GM18858 (cell line): ENCODE measurements around the gene PARP8.

ENCODE experiments used
- ATAC-seq: cut with Tn5 transposase; IDR thresholded peaks from one replicate; pipeline ENCODE4 v1.9.1; 2021; ENCODE audit not compliant: unreplicated experiment

Gene PARP8

DNA sequence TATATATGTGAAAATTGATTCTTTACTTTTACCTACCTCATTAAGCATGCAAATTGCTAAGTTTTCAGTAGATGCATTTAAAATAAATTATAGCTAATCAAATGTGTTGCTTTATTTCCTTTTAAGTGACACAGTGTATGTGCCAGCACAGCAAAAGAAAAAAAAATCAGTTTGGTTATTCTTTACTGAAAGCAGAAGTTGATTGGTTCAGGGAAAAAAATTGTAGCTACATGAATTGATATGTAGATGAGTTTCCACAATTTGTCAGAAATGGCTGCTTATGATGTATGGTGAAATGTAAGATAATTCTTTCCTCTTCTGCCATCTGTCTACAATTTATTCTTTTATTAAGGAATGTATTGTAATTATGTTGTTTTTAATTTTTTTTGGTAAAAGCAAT is 57.8 kb downstream of the PARP8 start:
- no peak for ATAC-seq

DNA sequence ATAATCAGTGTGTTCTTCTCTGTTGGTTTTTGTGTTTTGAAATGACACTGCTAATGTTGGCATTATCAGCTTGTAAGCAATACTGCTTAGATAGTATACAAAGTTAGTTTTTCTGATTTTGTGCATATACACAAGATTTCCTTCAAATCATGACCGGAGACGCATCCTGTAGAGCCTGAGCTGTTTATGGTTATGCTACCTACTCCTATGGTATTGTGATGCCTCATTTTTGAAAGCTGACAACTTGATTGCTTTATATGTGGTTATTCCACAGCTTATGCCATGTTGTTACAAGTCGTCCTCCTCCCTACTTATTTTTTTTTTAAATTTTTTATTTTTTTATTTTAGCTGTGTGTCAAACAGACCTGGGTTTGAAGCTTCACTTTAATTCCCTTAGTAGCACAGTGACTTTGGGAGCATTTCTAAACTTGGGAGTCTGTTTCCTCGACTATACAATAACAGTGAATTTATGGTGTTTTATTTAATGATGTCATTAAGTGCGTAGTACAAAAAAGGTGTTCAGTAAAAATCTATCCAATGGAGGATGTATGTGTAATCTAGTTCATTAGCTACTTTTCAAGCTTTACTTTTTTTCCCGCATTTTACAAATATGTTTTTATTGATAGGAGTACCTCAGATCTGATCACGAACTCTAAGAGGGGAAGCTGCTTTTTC is 59.5 kb downstream of the PARP8 start:
- no peak for ATAC-seq

DNA sequence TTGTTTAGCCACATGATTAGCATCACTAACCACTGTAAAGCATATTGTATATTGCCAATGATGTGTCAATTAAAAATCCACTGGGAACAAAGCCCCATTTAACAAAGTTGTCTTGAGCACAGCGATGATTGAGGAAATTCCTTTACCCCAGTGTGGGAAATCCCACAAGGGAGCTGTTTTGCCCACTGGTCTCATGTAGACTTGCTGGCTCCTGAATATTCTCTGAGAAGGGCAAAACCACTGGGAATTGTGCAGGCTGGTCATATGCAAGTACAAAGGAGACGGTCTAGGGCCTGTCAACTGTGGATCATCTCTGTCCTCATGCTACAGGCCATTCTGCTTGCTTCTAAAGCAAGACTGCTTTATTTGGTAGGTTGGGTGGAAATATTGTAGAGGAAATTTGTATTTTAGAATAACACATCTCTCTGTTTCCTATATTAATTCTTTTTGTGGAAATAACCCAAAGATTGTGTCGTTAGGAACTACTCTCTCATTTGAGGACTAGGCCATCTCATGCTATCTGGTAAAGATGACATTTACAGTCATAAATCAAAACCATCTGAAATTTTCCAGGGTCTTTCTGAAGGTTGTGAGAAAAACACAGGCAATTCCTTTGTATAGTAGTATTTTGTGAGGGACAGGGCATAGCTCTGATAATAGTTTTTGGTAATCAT is 60.2 kb downstream of the PARP8 start:
- no peak for ATAC-seq

DNA sequence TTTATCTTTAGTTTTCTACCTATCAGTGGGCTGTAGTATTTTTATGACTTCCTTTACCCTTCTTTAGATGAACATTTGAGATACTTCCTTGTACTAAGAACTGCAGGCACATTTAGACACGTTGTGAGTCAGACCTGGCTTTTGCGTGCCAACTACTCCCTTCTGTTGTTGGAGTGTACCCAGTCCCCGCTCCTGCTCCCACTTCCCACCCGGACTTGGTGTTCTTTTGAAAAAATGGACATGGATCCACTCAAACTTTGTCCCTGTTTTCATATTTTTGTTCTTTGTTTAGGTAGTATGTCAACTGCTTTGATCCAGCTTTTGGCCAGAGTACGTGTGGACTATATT is 60.7 kb downstream of the PARP8 start:
- ATAC-seq, result no peak

DNA sequence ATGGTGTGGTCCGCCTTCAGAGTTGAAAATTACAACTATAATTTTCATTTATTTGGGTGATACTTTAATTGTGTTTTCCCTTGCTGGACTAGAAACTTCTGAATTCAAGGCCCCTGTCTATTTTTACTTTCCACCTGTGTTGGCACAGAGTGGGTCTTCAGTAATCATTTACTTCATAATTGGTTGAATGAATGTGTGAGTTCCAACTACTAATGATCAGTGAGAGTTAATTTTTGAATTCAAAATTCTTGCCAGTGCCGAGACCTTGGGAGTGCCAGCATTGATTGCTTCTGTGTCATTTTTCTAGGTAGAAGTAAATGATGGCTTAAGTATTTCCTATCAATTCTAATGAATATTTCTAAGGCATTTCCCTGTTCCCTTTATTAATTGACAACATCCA is 61.4 kb downstream of the PARP8 start:
- ATAC-seq, result no peak

DNA sequence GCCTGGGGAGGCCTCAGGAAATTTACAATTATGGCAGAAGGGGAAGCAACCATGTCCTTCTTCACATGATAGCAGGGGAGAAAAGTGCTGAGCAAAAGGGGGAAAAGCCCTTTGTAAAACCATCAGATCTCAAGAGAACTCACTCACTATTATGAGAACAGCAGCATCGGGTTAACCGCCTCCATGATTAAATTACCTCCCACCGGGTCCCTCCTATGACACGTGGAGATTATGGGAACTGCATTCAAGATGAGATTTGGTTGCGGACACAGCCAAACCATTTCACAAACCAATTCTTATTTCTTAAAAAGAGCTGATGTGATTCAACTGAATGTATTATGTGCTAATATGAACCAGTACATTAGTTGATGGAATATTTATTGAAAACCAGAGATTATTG is 63.9 kb downstream of the PARP8 start:
- no peak for ATAC-seq

DNA sequence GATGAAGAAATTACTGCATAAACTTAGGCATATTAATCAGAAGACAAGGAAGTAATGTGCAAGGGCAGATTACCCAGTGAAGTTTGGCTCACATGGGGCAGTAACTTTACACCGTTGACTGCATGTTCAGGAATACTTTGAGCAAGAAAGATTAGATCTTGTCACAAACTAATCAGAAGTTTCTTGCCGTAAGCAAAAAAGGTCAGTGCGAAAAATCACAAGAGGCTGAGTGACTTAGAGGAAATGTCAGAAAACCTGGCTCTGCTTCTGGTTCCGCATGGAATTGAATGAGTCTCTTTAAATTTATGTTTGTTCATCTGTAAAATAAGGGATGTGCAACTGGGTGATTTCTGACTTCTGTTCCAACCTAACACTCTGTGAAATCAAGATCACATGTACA is 64.4 kb downstream of the PARP8 start:
- no peak for ATAC-seq

DNA sequence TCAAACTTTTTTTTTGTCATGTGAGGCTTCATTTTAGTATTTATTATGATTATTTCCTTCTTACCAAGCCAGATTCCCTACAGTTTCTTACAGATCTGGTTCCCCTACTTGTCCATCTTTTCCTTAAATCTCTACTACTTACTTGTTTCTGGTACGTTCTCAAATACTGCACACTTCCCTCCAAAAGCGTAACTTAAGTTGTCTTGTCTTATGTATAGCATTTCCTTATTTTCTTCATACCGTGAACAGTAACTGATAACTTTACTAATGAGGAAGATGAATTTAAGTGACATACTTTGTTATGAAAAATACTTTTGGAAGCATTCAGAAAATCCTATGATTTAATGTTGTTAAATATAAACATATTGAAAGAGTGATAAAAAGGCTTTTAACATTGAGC is 67.3 kb downstream of the PARP8 start:
- ATAC-seq, result no peak

DNA sequence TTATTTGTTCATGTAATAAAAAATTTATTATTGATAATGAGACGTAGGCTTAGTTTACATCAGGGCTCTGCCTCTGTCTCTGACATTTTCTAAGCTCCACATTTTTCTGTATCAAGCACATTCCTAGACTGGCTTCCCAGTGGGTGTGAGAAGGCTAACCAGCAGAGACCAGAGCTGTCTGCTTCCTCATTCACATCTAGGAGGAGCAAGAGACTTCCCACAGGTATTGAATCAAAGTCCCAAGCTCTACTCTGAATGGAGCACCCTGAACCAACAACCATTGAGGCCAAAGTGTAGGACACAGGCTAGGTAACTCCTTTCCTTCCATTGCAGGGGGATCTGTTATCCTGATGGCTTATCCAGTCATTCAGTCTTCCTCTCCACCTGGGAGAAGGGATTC is 72.4 kb downstream of the PARP8 start:
- ATAC-seq, result no peak

DNA sequence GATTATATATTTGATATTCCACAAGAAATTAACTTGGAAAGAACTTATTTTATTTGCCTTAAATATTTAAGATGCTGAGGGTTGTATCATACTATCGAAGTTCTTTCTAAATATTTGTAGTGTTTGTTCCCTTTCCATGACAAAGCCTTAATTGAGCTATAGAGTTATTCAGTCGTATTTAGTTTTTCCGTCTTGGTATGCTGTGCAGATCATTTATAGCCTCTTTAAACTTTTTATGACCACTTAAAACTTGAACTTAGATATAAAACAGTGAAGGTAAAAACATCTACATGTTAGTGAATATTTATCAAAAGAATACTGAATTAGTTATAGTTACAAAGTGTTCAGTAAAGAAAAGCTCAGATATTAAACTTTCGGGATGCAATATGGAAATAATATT is 74.4 kb downstream of the PARP8 start:
- no peak for ATAC-seq

DNA sequence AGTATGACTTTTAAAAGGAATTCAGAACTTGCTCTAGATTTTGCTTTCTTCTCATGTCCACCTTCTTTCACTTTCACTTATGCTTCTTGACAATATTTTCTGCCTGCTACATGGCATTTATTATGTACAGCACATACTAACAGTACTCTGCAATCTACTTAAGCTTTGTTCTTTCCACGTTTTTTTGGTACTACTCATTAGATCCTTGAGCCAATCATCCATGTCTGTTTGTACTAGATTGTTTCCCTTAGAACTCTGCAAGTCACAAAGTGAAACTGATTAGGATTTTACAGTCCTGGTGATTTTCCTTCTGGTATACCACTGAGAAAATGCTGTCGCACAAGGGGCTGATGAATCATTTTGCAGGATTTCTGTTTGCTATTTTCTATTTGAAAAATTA is 78.3 kb downstream of the PARP8 start:
- ATAC-seq, result peak; percentile 72

DNA sequence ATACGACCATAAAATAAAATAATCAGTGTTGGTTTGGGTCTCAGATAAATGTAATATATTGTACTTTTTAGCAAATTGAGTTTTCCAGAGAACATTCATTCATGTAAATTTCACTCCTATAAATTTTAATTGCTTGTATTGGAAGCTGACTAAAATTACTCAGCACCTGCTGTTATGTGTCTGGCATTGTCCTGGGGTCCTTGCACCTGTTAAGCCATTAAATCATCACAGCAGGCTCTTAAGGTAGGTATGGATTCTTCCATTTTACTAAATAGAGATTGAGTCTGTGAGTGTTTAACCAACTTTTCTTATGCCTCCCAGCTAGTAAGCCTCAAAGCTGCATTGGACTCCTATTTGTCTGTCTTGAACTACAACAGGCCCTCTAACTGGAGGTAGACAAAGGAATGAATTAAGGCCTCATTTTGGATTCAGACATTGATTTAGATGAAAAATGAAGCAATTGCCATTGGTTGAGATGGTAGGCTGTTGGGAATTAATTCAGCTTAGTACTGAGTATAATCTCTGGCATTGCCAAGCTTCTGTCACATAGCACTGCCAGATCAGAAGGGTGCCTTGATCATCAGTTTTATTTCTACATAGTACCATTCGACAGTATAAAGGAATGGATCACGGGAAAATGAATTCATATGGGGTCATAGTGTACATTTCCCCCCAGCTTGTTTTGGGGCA is 78.9 kb downstream of the PARP8 start:
- ATAC-seq, result no peak

DNA sequence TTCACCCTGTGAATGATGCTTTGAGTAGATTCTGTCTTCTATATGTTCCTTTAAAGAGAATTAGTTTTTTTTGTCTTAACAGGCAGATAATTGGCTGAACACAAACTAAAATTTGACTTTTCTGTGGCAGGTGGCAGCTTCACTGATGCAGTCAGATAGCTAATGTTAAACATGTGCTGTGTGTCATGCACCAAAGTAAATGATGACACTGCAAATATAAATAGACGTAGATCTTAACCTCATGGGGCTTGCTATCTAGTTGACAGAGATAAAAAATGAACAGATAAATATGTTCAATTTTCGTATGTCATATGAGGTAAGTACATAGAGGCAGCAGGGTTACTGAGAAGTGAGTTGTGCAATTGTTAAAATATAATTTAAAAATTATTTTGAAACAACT is 82.7 kb downstream of the PARP8 start:
- ATAC-seq, result no peak

DNA sequence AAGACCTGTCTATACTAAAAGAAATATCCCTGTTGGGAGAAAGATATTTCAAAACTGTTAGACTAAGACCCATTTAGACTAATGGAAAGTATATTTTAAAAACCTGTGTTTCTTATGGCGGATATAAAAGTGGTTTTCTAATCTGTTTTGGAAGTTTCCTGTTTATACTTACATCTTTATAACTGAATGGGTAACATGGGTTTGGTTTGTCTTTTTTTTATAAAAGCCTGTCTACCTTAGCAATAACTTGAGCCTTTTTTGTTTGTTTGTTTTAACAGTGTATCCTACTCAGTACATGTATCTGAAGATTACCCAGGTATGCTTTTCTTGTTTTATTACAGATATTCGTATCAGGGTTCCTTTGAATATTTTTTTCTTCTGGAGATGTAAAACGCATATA is 83.4 kb downstream of the PARP8 start:
- no peak for ATAC-seq

DNA sequence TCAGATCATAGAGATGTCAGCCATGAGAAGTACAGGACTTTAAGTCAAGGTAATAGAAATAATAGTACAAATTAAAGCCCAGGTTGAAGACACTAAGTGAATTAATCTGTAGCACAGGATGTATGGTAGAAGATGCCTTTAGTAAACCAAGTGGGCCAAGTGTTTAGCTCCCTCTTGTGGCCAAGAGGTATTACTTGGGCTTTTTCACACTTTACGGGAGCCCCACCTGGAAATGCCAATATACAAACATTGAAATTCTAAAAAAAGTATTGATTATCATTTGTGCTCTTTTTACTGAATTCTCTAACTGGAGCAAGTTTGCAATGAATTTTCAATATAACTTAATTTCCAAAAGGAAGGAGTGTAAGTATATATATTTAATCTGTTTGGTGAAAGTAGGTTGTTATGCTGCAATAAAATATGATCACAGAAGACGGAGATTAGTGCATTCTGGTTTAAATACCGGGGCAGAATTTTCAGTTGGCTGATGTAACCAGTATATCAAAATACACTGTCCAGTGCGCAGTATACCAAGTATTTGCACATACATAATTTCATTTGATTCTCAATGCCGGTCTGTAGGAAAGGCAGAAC is 84.7 kb downstream of the PARP8 start:
- ATAC-seq, result peak; percentile 91

DNA sequence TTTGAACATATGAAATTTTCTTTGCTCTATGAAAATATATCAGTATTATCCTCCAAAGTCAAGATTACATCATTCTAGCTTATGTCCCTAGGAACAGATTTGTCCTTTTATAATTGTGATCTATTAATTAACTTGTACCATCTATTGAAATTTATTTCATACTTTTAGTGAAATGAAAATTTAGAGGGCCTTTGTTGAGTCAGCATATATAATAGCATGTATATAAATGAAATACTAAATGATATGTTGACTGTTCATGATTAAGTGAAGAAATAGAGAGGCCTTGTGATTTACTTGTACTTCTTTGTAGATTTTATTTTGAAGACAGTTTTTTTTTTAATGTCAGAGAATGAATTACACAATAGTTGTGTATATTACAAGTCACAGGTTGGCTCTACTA is 86.4 kb downstream of the PARP8 start:
- no peak for ATAC-seq

DNA sequence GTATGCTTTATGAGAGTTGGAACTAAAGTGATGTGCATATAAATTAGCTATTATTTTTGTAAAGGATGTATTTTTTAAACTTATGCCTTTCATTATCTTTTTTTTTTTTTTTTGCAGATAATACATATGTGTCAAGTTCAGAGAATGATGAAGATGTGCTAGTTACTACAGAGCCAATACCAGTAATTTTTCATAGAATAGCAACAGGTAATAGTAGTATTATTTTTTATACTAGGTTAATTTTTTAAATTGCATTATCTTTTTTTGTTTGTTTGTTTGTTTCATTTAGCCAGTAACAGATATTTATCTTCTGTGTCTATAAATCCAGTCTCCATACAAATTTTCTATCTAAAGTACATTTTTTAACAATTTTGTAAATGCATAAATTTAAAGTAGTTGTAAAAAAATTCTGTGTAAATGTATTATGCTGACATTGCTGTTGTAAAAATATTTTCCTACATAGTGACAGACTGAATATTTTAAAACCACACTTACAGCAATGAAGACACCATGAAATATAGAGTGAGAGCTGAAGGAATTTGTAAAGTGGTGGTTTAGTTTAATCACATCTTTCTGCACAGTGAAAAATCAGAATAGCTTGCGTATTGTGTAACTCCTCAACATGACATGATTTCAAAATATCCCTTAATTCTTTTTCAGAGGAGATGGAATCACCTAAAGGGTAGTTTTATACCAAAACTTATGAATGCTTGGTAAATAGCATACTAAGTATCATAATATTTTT is 93.3 kb downstream of the PARP8 start:
- no peak for ATAC-seq

DNA sequence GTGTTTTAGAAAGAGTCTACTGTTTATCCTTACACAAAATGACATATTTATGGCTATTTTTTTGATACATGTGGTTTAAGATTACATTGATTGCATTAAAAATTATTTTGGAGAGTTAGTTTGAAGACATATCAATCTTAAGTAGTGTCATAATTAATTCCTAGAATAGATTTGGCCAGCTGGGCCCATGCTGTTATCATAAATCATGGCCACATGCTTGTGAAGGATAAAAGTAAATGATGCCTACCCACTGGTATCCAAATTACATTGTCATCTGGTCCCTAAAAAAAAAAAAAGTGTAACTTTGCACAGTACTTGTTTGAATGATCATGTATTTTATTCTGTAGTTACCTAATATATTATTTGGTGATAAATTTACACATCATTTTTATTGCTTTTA is 96.9 kb downstream of the PARP8 start:
- no peak for ATAC-seq

DNA sequence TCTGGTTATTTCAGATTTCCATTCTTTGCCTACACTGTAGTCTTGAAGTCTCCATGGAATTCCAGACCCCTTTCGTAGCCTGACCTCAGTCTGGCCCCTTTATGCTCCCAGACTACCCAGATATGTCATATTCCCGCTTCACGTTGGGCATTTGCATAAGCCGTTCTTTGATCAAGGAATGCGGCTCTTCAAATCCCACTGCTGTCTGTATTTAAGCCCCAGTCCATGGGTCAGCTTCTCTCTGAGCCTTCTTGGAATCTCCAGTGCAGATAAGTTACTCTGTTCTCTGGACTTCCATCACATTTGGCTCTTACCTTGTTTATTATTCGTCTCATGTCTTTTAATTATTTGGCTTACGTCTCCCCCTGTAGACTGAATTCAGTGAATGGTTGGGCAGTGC is 97.4 kb downstream of the PARP8 start:
- ATAC-seq, result no peak

DNA sequence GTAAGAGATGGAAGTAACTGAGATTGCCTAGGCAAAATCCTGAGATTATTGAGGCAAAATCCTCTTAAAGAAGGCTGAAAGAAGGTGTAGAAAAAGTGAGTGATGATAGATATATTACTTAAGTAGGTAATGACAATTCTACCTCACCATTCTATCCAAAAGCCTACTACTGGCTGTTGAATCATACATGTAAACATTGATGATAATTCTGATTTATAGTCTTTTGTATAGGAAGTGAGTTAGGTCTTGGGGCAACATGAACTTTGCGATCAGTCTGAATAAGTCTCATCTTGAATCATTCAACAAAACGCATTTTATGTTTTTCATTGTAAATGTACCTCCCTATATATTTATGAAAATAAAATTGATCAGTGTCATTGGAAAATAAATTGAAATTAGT is 99.6 kb downstream of the PARP8 start:
- ATAC-seq, result no peak

DNA sequence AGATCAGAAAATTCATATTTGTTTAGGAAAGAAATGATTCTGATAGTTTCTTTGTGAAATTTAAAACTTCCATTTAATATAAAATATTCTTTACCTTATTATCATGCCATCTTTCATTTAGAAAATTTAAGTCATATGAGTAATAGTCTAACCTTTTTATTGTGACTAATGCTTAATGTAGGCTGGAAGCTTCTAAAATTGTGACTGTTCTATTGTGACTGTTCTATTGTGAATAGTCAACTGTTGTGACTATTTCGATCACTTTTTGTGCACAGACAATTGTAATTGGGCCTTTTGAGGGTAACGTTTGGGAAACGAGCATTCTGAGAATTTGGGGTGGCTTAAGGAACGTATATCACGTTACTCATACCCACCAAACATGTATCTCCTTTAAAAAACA is 100.0 kb downstream of the PARP8 start:
- ATAC-seq, result no peak

DNA sequence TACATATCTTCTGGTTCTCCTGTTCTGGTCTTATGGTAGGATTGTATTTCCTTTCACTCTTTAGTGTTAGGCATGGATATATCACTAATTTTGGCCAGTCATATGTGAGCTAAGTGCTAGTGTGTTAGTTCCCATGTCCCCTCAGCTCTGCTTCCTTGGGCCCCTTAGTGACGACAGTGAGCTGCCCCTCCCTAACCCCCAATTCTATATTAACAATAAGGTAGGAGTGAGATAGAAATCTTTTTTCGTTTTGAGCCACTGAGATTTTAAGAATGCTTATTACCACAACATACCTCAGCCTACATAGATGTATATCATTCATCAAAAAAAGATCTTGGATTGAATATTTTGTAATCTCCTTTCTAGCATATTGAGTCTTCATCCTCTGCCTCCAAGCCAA is 100.5 kb downstream of the PARP8 start:
- no peak for ATAC-seq
